ENCODE results near the gene TRAPPC14.

The TRAPPC14 gene

GRCh38 chr7:100119072-100119969 is 39.2 kb downstream of the TRAPPC14 start, which contains the start of the genes CNPY4 and TAF6:
CNPY4 (plus strand) TSS chr7:100119634; CDS start chr7:100119745, 111 bp downstream.
TAF6 (minus strand) TSS chr7:100119358; CDS start chr7:100114209, 5,149 bp downstream.
- H3K36me3 ChIP-seq (ENCODE audit: insufficient read depth, insufficient read length, low read length) = peaks cover 23% of the 10 kb centered on the region
- peak; percentile 94 for DNase-seq (ENCODE audit: low read depth, low spot score)
- no peaks in the 10 kb centered on the region for H3K9me3 ChIP-seq (ENCODE audit: insufficient read depth, low read length)
- TF ChIP-seq SUZ12 (IDR thresholded peaks at IDR 0.05; ENCODE audit: extremely low read depth, insufficient read depth, insufficient read length) = no peak
- no peak for TF ChIP-seq ZNF274 (IDR thresholded peaks at IDR 0.05; ENCODE audit: low read depth, low read length)
- peak; percentile 90 for TF ChIP-seq YY1 (IDR thresholded peaks at IDR 0.05; ENCODE audit: insufficient read depth, insufficient read length)
- peak within 1 kb of the TSS; percentile 87 for H3K4me3 ChIP-seq (ENCODE audit: insufficient read length, low read depth)
- H3K4me1 ChIP-seq (ENCODE audit: insufficient read depth, insufficient read length) = no peaks in the 10 kb centered on the region
- H3K27me3 ChIP-seq (ENCODE audit: insufficient read depth, insufficient read length) = no peaks in the 10 kb centered on the region
- peak within 1 kb of the TSS; percentile 96 for H3K9ac ChIP-seq (ENCODE audit: insufficient read length, low read depth)

GRCh38 chr7:100118388-100119071 is 40.0 kb downstream of the TRAPPC14 start:
- Histone ChIP-seq H3K4me1 (ENCODE audit: insufficient read depth, insufficient read length) (no peaks in the 10 kb centered on the region), H3K27me3 (ENCODE audit: insufficient read depth, insufficient read length) (no peaks in the 10 kb centered on the region), H3K4me3 (ENCODE audit: insufficient read length, low read depth) (peak overlapping the region; percentile 87), H3K9ac (ENCODE audit: insufficient read length, low read depth) (peak overlapping the region; percentile 96), H3K36me3 (ENCODE audit: insufficient read depth, insufficient read length, low read length) (peaks cover 29% of the 10 kb centered on the region), H3K9me3 (ENCODE audit: insufficient read depth, low read length) (no peaks in the 10 kb centered on the region)
- TF ChIP-seq YY1 (IDR thresholded peaks at IDR 0.05; ENCODE audit: insufficient read depth, insufficient read length) (no peak), SUZ12 (IDR thresholded peaks at IDR 0.05; ENCODE audit: extremely low read depth, insufficient read depth, insufficient read length) (no peak), ZNF274 (IDR thresholded peaks at IDR 0.05; ENCODE audit: low read depth, low read length) (no peak)
- no peak for DNase-seq (ENCODE audit: low read depth, low spot score)

GRCh38 chr7:100115026-100115425 is 43.5 kb downstream of the TRAPPC14 start:
- Histone ChIP-seq H3K9me3 (ENCODE audit: insufficient read depth, low read length) (no peaks in the 10 kb centered on the region), H3K27me3 (ENCODE audit: insufficient read depth, insufficient read length) (no peaks in the 10 kb centered on the region), H3K36me3 (ENCODE audit: insufficient read depth, insufficient read length, low read length) (peaks cover 50% of the 10 kb centered on the region), H3K9ac (ENCODE audit: insufficient read length, low read depth) (no peak overlapping the region), H3K4me1 (ENCODE audit: insufficient read depth, insufficient read length) (no peaks in the 10 kb centered on the region), H3K4me3 (ENCODE audit: insufficient read length, low read depth) (no peak overlapping the region)
- no peak for TF ChIP-seq YY1 (IDR thresholded peaks at IDR 0.05; ENCODE audit: insufficient read depth, insufficient read length)
- no peak for TF ChIP-seq SUZ12 (IDR thresholded peaks at IDR 0.05; ENCODE audit: extremely low read depth, insufficient read depth, insufficient read length)
- no peak for TF ChIP-seq ZNF274 (IDR thresholded peaks at IDR 0.05; ENCODE audit: low read depth, low read length)
- no peak for DNase-seq (ENCODE audit: low read depth, low spot score)

GRCh38 chr7:100111914-100112313 is 46.6 kb downstream of the TRAPPC14 start:
- Histone ChIP-seq H3K27me3 (ENCODE audit: insufficient read depth, insufficient read length) (no peaks in the 10 kb centered on the region), H3K36me3 (ENCODE audit: insufficient read depth, insufficient read length, low read length) (peaks cover 79% of the 10 kb centered on the region), H3K4me3 (ENCODE audit: insufficient read length, low read depth) (no peak overlapping the region), H3K9me3 (ENCODE audit: insufficient read depth, low read length) (no peaks in the 10 kb centered on the region), H3K9ac (ENCODE audit: insufficient read length, low read depth) (no peak overlapping the region), H3K4me1 (ENCODE audit: insufficient read depth, insufficient read length) (no peaks in the 10 kb centered on the region)
- TF ChIP-seq SUZ12 (IDR thresholded peaks at IDR 0.05; ENCODE audit: extremely low read depth, insufficient read depth, insufficient read length) = no peak
- no peak for TF ChIP-seq ZNF274 (IDR thresholded peaks at IDR 0.05; ENCODE audit: low read depth, low read length)
- TF ChIP-seq YY1 (IDR thresholded peaks at IDR 0.05; ENCODE audit: insufficient read depth, insufficient read length) = no peak
- no peak for DNase-seq (ENCODE audit: low read depth, low spot score)

GRCh38 chr7:100111156-100111555 is 47.4 kb downstream of the TRAPPC14 start:
- Histone ChIP-seq H3K36me3 (ENCODE audit: insufficient read depth, insufficient read length, low read length) (peaks cover 80% of the 10 kb centered on the region), H3K9ac (ENCODE audit: insufficient read length, low read depth) (no peak overlapping the region), H3K4me1 (ENCODE audit: insufficient read depth, insufficient read length) (no peaks in the 10 kb centered on the region), H3K9me3 (ENCODE audit: insufficient read depth, low read length) (no peaks in the 10 kb centered on the region), H3K4me3 (ENCODE audit: insufficient read length, low read depth) (no peak overlapping the region), H3K27me3 (ENCODE audit: insufficient read depth, insufficient read length) (no peaks in the 10 kb centered on the region)
- no peak for TF ChIP-seq YY1 (IDR thresholded peaks at IDR 0.05; ENCODE audit: insufficient read depth, insufficient read length)
- TF ChIP-seq SUZ12 (IDR thresholded peaks at IDR 0.05; ENCODE audit: extremely low read depth, insufficient read depth, insufficient read length) = no peak
- TF ChIP-seq ZNF274 (IDR thresholded peaks at IDR 0.05; ENCODE audit: low read depth, low read length) = no peak
- DNase-seq (ENCODE audit: low read depth, low spot score) = no peak

- H3K36me3 ChIP-seq (ENCODE audit: insufficient read depth, insufficient read length, low read length) = peaks cover 85% of the 10 kb centered on the region
- H3K9ac ChIP-seq (ENCODE audit: insufficient read length, low read depth) = no peak overlapping the region
- DNase-seq (ENCODE audit: low read depth, low spot score) = no peak
- H3K4me1 ChIP-seq (ENCODE audit: insufficient read depth, insufficient read length) = no peaks in the 10 kb centered on the region
- no peaks in the 10 kb centered on the region for H3K27me3 ChIP-seq (ENCODE audit: insufficient read depth, insufficient read length)
- no peak overlapping the region for H3K4me3 ChIP-seq (ENCODE audit: insufficient read length, low read depth)
- no peaks in the 10 kb centered on the region for H3K9me3 ChIP-seq (ENCODE audit: insufficient read depth, low read length)
- no peak for TF ChIP-seq ZNF274 (IDR thresholded peaks at IDR 0.05; ENCODE audit: low read depth, low read length)
- TF ChIP-seq YY1 (IDR thresholded peaks at IDR 0.05; ENCODE audit: insufficient read depth, insufficient read length) = no peak
- no peak for TF ChIP-seq SUZ12 (IDR thresholded peaks at IDR 0.05; ENCODE audit: extremely low read depth, insufficient read depth, insufficient read length)
Measured at GRCh38 chr7:100109521-100110163, 48.9 kb downstream of the TRAPPC14 start.
